AG09319 (cell line): ENCODE results near the gene GLT8D1.

Experiments used
- DNase-seq: peaks from one replicate; pipeline ENCODE4 v3.0.0-alpha.2; 2010; ENCODE audit warnings: low read depth; ENCODE audit errors: extremely low read depth
- TF ChIP-seq, protein P1 (sequence below): IDR thresholded peaks from 2 replicates; pipeline ENCODE4 v1.5.1; 2011; ENCODE audit warnings: low read depth, mild to moderate bottlenecking, inconsistent platforms, low read length, moderate library complexity

GLT8D1 gene

DNA sequence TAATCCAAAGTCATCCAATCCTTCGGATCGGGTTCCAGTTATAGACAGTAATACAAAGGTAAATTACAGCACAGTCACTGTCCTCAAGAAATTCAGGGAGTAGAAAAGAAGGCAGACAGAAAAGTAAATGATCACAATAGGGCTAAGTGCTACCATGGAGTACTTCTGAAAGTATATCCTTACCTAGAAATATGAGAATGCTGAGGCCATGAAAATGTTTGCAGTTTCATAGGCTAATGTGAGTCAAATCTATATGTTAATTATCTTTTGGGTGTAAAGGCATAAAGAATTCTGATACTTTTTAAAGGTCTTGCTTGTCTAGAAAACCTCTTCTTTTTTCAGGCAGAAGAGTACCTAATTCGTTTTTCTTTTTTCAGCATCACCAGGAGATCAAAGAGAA, 49.7 kb downstream of the GLT8D1 start:
- TF ChIP-seq, protein P1, sequence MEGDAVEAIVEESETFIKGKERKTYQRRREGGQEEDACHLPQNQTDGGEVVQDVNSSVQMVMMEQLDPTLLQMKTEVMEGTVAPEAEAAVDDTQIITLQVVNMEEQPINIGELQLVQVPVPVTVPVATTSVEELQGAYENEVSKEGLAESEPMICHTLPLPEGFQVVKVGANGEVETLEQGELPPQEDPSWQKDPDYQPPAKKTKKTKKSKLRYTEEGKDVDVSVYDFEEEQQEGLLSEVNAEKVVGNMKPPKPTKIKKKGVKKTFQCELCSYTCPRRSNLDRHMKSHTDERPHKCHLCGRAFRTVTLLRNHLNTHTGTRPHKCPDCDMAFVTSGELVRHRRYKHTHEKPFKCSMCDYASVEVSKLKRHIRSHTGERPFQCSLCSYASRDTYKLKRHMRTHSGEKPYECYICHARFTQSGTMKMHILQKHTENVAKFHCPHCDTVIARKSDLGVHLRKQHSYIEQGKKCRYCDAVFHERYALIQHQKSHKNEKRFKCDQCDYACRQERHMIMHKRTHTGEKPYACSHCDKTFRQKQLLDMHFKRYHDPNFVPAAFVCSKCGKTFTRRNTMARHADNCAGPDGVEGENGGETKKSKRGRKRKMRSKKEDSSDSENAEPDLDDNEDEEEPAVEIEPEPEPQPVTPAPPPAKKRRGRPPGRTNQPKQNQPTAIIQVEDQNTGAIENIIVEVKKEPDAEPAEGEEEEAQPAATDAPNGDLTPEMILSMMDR, result no peak
- DNase-seq, result no peak

DNA sequence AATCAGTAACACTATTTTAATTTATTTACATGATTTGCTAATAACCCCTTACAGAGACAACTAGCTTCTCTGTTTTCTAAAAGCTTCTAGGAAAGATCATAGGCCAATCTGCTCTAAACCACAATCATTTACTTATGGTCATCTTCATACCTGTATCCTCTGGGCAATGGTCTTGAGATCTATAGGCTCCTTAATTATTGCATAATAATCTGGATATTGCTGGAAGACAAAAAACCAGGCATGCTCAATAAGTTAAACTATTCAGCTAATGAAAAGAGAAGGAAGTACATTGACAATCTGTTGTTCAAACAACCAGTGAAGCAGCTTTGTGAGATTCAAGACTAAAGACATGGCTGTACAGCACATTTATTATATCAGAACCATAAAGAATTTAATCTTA, 54.0 kb downstream of the GLT8D1 start:
- TF ChIP-seq, protein P1, result no peak
- no peak for DNase-seq

DNA sequence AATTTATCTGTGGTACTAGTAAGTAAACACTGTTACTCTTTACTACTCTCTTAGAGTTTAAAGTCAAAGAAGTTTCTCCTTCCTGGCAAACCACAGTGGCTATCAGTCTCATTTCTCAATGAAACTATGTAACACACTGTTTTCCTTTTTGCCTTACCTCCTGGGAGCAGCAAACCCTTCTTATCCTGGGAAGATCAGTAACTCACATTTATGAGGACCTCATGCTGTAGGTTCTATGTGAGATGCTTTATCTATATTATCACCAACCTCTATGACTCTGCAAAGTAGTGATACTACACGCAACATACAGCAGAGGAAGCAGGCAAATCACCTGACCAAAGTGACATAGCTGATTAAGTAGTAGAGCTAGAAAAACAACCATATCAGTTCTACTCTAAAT, 55.2 kb downstream of the GLT8D1 start:
- TF ChIP-seq, protein P1, result no peak
- no peak for DNase-seq

DNA sequence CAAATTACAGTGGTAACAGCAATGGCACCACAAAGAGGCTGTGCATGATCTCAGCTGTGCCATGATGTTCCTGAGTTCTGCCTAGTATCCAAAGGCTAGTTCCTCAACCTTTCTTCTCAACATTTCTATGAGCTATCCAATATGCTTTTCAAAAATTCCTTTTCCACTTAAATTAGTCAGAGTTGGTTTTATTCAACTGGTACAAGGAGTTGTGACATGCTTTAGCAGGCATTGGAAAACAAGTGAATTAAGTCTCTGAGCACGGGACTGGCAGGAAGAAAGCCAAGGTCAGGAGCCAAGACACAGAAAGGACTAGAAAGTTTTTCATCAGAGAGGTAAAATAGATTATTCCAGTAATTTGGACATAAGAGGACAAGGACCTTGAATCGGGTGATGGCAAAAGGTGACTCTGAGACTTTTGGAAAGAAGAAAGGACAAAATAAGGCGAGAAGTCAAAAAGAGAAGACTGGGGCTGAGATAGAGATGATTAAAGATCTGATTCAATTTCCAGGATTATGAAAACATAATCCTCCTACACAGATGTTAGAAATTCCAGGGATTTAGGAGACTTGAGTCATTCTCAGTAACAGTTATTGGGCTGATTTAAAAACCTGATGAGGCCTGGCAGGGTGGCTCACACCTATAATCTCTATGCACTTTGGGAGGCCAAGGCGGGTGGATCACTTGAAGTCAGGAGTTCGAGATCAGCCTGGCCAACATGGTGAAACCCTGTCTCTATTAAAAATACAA, 56.0 kb downstream of the GLT8D1 start:
- TF ChIP-seq, protein P1, result no peak
- no peak for DNase-seq

DNA sequence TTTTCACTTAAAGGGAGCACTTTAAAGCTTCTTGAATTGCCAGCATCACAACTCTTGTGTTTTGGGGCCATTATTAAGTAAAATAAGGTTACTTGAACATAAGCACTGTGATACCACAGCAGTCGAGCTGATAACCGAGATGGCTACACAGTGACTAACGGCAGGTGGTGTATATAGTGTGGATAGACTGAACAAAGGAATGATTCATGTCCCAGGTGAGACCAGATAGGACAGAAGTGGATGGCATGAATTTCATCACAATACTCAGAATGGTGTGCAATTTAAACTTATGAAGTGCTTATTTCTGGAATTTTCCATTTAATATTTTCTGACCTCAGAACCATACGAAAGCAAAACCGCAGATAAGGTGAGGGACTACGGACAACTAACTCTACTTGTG, 60.0 kb downstream of the GLT8D1 start:
- DNase-seq, result no peak
- TF ChIP-seq, protein P1, result no peak
